HCT116 (cell line): Measurements from ENCODE around the gene ASB3. TPM values are rescaled to one million over a fixed set of nuclear protein-coding genes. Genes with fewer than 3 reads are reported as not detected.

ENCODE experiments used
- ATAC-seq: fragments of 200-7000 bp; cut with Tn5 transposase; 2 replicates; pipeline ENCODE4 v1.9.1; 2020; ENCODE audit warnings: mild to moderate bottlenecking, moderate library complexity
- BruUV-seq: library from RNA; stranded (reverse); fragments of 400-500 nt; replicated peaks from 2 replicates; lab custom pipeline; 2021; lab: Mats Ljungman, UMichigan
- CTCF ChIA-PET: fragments of 300-600 bp; sonication (Branson Sonifier 250); formaldehyde crosslinking; loops from one replicate; lab custom pipeline; 2021; ENCODE audit warnings: antibody characterized with exemption; lab: Charles Lee
- POLR2A ChIA-PET: fragments of 300-600, 350-600 bp; sonication (Branson Sonifier 250); formaldehyde crosslinking; loops from one replicate; lab custom pipeline; 2021; ENCODE audit warnings: antibody characterized with exemption; lab: Charles Lee
- RAD21 ChIA-PET, 2 experiments: fragments of 300-600 bp; sonication (Branson Sonifier 250); formaldehyde crosslinking; loops; one replicate each; lab custom pipeline; 2023; ENCODE audit warnings: low total read pairs in 2 of 2; ENCODE audit not compliant: uncharacterized antibody in 2 of 2, unreplicated experiment in 2 of 2, low non-redundant PET in 1 of 2; lab: Charles Lee
- DNase-seq: peaks from one replicate; pipeline ENCODE4 v3.0.0-alpha.2; 2010; ENCODE audit warnings: low read depth, low spot score
- H2AFZ ChIP-seq: fragments of 200-600 bp; shearing (Covaris generic), sonication (generic); 2 replicates; pipeline ENCODE4 v1.6.1; 2017; ENCODE audit warnings: low read depth, mixed run types, mixed read lengths, antibody characterized with exemption, low read length; ENCODE audit not compliant: poor library complexity, severe bottlenecking
- H3K27ac ChIP-seq: 2 replicates; pipeline ENCODE4 v1.5.1; 2012; ENCODE audit warnings: low read depth, low read length
- H3K27me3 ChIP-seq: fragments of 200-600 bp; sonication (generic); 2 replicates; pipeline ENCODE4 v1.6.1; 2016; ENCODE audit warnings: mixed run types, low read length, mixed read lengths; ENCODE audit not compliant: insufficient read depth
- H3K36me3 ChIP-seq, 2 experiments: fragments of 200-500 bp in 1 of 2; fragments of 200-600 bp in 1 of 2; sonication (Bioruptor generic) in 1 of 2; sonication (generic) in 1 of 2; 2 replicates each; pipeline versions ENCODE4 v1.5.1 to v1.6.1; 2014 to 2016; ENCODE audit warnings: low read length in 2 of 2, inconsistent platforms in 1 of 2, mixed read lengths in 1 of 2, mixed run types in 1 of 2; ENCODE audit not compliant: insufficient read depth in 2 of 2, control insufficient read depth in 1 of 2
- H3K4me1 ChIP-seq, 2 experiments: fragments of 200-600 bp in 1 of 2; sonication (generic) in 1 of 2; 2 replicates each; pipeline versions ENCODE4 v1.5.1 to v1.6.1; 2012 to 2017; ENCODE audit warnings: low read length in 2 of 2, inconsistent platforms in 1 of 2, mild to moderate bottlenecking in 1 of 2, mixed read lengths in 1 of 2, mixed run types in 1 of 2, moderate library complexity in 1 of 2; ENCODE audit not compliant: insufficient read depth in 2 of 2, control insufficient read depth in 1 of 2
- H3K4me2 ChIP-seq: fragments of 200-600 bp; sonication (generic); 2 replicates; pipeline ENCODE4 v1.6.1; 2017; ENCODE audit warnings: mixed run types, low read length, mixed read lengths
- H3K4me3 ChIP-seq, 2 experiments: fragments of 200-600 bp in 1 of 2; sonication (generic) in 1 of 2; replicated peaks in 1 of 2; 2 replicates each; pipeline ENCODE4 v1.5.1; 2011 to 2016; ENCODE audit warnings: low read length in 2 of 2, control low read depth in 1 of 2, low read depth in 1 of 2, mild to moderate bottlenecking in 1 of 2, mixed read lengths in 1 of 2, mixed run types in 1 of 2
- H3K79me2 ChIP-seq: fragments of 200-600 bp; sonication (generic); 2 replicates; pipeline ENCODE4 v1.6.1; 2017; ENCODE audit warnings: mild to moderate bottlenecking, mixed run types, low read length, moderate library complexity, mixed read lengths; ENCODE audit not compliant: insufficient read depth
- H3K9ac ChIP-seq: fragments of 200-600 bp; sonication (generic); 2 replicates; pipeline ENCODE4 v1.6.1; 2016; ENCODE audit warnings: low read length, mixed read lengths
- H3K9me2 ChIP-seq: fragments of 200-600 bp; sonication (generic), shearing (Covaris generic); 2 replicates; pipeline ENCODE4 v1.6.1; 2017; ENCODE audit warnings: mixed run types, mild to moderate bottlenecking, moderate library complexity; ENCODE audit not compliant: insufficient read depth
- H3K9me3 ChIP-seq, 2 experiments: fragments of 200-500 bp in 1 of 2; fragments of 200-600 bp in 1 of 2; sonication (Bioruptor generic) in 1 of 2; sonication (generic) in 1 of 2; 2 replicates each; pipeline ENCODE4 v1.6.1; 2014 to 2017; ENCODE audit warnings: low read length in 2 of 2, mixed read lengths in 2 of 2, inconsistent platforms in 1 of 2, low read depth in 1 of 2, mild to moderate bottlenecking in 1 of 2, mixed run types in 1 of 2, moderate library complexity in 1 of 2; ENCODE audit not compliant: control insufficient read depth in 1 of 2, insufficient read depth in 1 of 2
- H4K20me1 ChIP-seq: fragments of 200-600 bp; sonication (generic), shearing (Covaris generic); 2 replicates; pipeline ENCODE4 v1.6.1; 2017; ENCODE audit warnings: mixed run types, mild to moderate bottlenecking, moderate library complexity; ENCODE audit not compliant: insufficient read depth
- CBX3 ChIP-seq: IDR thresholded peaks from 2 replicates; pipeline ENCODE4 v1.6.1; 2012; ENCODE audit warnings: low read depth
- EZH2phosphoT487 ChIP-seq: fragments of 200-600 bp; IDR thresholded peaks from 2 replicates; pipeline ENCODE4 v1.6.1; 2018; ENCODE audit warnings: antibody characterized with exemption, borderline replicate concordance
- TCF7L2 ChIP-seq: IDR thresholded peaks from 2 replicates; pipeline ENCODE4 v1.7.0; 2011; ENCODE audit warnings: borderline replicate concordance, inconsistent platforms; ENCODE audit not compliant: insufficient read depth, insufficient read length; ENCODE audit errors: extremely low read depth
- YY1 ChIP-seq: IDR thresholded peaks from 2 replicates; pipeline ENCODE4 v1.6.1; 2011; ENCODE audit warnings: low read length, low read depth, moderate library complexity, mild to moderate bottlenecking; ENCODE audit not compliant: insufficient replicate concordance; ENCODE audit errors: extremely low read depth
- intact Hi-C: fragments of 100-400 bp; cut with micrococcal nuclease; formaldehyde crosslinking; loops from 2 replicates; pipeline ENCODE4 v1.10.0; 2022
- total RNA-seq: library from RNA; stranded (reverse); gene quantifications from one replicate; pipeline ENCODE4 v1.2.1, GENCODE V29; 2021; ENCODE audit not compliant: unreplicated experiment
- TF ChIP-seq, protein P1 (sequence below): IDR thresholded peaks from 2 replicates; pipeline ENCODE4 v1.6.1; 2012; ENCODE audit warnings: low read depth
- TF ChIP-seq, protein P2 (sequence below), 3 experiments: fragments of 200-600 bp in 1 of 3; sonication (generic) in 1 of 3; IDR thresholded peaks in 2 of 3; conservative IDR thresholded peaks in 1 of 3; 2 replicates each; pipeline ENCODE4 v1.5.1; 2012 to 2017; ENCODE audit warnings: low read depth in 2 of 3, low read length in 2 of 3, antibody characterized with exemption in 1 of 3, borderline replicate concordance in 1 of 3, control low read depth in 1 of 3, mild to moderate bottlenecking in 1 of 3, mixed read lengths in 1 of 3, mixed run types in 1 of 3, moderate library complexity in 1 of 3; ENCODE audit not compliant: insufficient read depth in 1 of 3
- TF ChIP-seq, protein P3 (sequence below): IDR thresholded peaks from 2 replicates; pipeline ENCODE4 v1.6.1; 2011; ENCODE audit warnings: mild to moderate bottlenecking, low read length, moderate library complexity; ENCODE audit not compliant: insufficient replicate concordance; ENCODE audit errors: extremely low read depth

The ASB3 gene
- total RNA-seq, 1 experiment from 2014 or later: 17.3 TPM

DNA sequence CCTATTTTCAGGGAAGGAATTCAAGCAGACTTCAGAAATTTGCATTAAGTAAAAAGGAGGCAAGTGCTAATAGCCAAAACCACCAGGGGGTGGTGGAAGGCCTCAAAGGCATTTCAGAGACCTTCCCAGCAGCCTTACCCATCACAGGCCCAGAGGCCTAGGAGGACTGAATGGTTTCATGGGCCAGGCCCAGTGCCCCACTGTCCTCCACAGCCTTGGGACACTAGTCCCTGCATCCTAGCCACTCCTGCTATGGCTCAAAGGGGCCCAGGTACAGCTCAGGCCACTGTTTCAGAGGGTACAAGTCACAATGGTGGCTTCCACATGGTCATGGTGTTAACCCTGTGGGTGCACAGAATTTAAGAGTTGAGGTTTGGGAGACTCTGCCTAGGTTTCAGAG lies 77.8 kb downstream of the ASB3 start:
- Histone ChIP-seq H3K9me2 (no peaks in the 10 kb centered on the region), H3K36me3 (peaks cover 0 to 9% of the 10 kb centered on the region in 2 experiments; a peak in 2 of 4 replicates), H3K27me3 (no peaks in the 10 kb centered on the region), H4K20me1 (no peaks in the 10 kb centered on the region), H3K9me3 (peaks cover 5% of the 10 kb centered on the region in 2 experiments; a peak in 1 of 4 replicates), H3K4me1 (no peaks in the 10 kb centered on the region), H3K79me2 (no peaks in the 10 kb centered on the region), H3K27ac (no peak overlapping the region), H3K4me3 (no peak overlapping the region), H3K9ac (no peak overlapping the region), H3K4me2 (no peak overlapping the region), H2AFZ (no peak overlapping the region)
- intact Hi-C loops: no loop called here
- ATAC-seq (no peak), DNase-seq (no peak)
- ChIA-PET RAD21 (no interaction called here), CTCF (no interaction called here), POLR2A (no interaction called here)
- TF ChIP-seq, protein P1, sequence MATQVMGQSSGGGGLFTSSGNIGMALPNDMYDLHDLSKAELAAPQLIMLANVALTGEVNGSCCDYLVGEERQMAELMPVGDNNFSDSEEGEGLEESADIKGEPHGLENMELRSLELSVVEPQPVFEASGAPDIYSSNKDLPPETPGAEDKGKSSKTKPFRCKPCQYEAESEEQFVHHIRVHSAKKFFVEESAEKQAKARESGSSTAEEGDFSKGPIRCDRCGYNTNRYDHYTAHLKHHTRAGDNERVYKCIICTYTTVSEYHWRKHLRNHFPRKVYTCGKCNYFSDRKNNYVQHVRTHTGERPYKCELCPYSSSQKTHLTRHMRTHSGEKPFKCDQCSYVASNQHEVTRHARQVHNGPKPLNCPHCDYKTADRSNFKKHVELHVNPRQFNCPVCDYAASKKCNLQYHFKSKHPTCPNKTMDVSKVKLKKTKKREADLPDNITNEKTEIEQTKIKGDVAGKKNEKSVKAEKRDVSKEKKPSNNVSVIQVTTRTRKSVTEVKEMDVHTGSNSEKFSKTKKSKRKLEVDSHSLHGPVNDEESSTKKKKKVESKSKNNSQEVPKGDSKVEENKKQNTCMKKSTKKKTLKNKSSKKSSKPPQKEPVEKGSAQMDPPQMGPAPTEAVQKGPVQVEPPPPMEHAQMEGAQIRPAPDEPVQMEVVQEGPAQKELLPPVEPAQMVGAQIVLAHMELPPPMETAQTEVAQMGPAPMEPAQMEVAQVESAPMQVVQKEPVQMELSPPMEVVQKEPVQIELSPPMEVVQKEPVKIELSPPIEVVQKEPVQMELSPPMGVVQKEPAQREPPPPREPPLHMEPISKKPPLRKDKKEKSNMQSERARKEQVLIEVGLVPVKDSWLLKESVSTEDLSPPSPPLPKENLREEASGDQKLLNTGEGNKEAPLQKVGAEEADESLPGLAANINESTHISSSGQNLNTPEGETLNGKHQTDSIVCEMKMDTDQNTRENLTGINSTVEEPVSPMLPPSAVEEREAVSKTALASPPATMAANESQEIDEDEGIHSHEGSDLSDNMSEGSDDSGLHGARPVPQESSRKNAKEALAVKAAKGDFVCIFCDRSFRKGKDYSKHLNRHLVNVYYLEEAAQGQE: no peak
- TF ChIP-seq, protein P2, sequence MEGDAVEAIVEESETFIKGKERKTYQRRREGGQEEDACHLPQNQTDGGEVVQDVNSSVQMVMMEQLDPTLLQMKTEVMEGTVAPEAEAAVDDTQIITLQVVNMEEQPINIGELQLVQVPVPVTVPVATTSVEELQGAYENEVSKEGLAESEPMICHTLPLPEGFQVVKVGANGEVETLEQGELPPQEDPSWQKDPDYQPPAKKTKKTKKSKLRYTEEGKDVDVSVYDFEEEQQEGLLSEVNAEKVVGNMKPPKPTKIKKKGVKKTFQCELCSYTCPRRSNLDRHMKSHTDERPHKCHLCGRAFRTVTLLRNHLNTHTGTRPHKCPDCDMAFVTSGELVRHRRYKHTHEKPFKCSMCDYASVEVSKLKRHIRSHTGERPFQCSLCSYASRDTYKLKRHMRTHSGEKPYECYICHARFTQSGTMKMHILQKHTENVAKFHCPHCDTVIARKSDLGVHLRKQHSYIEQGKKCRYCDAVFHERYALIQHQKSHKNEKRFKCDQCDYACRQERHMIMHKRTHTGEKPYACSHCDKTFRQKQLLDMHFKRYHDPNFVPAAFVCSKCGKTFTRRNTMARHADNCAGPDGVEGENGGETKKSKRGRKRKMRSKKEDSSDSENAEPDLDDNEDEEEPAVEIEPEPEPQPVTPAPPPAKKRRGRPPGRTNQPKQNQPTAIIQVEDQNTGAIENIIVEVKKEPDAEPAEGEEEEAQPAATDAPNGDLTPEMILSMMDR (IDR thresholded peaks at IDR 0.05 in 2 of 3, conservative IDR thresholded peaks at IDR 0.05 in 1 of 3; ENCODE audit: borderline replicate concordance in 1 of 3, insufficient read depth in 1 of 3, low read depth in 2 of 3, low read length in 2 of 3): no peak
- BruUV-seq: no TSS peak

DNA sequence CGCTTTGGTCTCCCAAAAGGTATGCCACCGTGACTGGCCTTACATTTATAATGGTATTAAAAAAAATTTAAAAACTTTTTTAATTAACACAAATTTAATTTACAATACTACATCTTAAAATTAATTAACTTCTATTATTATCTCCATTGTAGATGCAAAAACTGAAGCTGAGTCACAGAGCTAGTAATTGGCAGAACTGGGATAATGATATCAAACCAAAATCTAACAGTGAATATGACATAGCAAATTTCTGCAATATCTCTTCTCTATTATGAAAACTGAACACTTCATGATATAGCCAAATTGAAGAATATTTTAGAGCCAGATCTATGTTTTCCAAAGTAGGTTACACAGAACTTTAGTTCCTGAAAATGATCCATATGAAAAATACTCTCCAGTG lies 85.5 kb downstream of the ASB3 start:
- Histone ChIP-seq H3K36me3 (no peaks in the 10 kb centered on the region), H3K4me1 (no peaks in the 10 kb centered on the region), H4K20me1 (no peaks in the 10 kb centered on the region), H3K27me3 (no peaks in the 10 kb centered on the region), H3K9me3 (no peaks in the 10 kb centered on the region), H3K4me3 (no peak overlapping the region), H3K4me2 (no peak overlapping the region), H3K9me2 (no peaks in the 10 kb centered on the region), H3K79me2 (no peaks in the 10 kb centered on the region), H3K9ac (no peak overlapping the region), H3K27ac (no peak overlapping the region), H2AFZ (no peak overlapping the region)
- DNase-seq (no peak), ATAC-seq (no peak)
- ChIA-PET CTCF (no interaction called here), RAD21 (no interaction called here), POLR2A (no interaction called here)
- intact Hi-C loops: no loop called here
- no TSS peak for BruUV-seq
- TF ChIP-seq, protein P2 (IDR thresholded peaks at IDR 0.05 in 2 of 3, conservative IDR thresholded peaks at IDR 0.05 in 1 of 3; ENCODE audit: borderline replicate concordance in 1 of 3, insufficient read depth in 1 of 3, low read depth in 2 of 3, low read length in 2 of 3): no peak
- TF ChIP-seq TCF7L2: no peak
- no peak for TF ChIP-seq CBX3
- TF ChIP-seq YY1: no peak
- no peak for TF ChIP-seq EZH2phosphoT487
- TF ChIP-seq, protein P3, sequence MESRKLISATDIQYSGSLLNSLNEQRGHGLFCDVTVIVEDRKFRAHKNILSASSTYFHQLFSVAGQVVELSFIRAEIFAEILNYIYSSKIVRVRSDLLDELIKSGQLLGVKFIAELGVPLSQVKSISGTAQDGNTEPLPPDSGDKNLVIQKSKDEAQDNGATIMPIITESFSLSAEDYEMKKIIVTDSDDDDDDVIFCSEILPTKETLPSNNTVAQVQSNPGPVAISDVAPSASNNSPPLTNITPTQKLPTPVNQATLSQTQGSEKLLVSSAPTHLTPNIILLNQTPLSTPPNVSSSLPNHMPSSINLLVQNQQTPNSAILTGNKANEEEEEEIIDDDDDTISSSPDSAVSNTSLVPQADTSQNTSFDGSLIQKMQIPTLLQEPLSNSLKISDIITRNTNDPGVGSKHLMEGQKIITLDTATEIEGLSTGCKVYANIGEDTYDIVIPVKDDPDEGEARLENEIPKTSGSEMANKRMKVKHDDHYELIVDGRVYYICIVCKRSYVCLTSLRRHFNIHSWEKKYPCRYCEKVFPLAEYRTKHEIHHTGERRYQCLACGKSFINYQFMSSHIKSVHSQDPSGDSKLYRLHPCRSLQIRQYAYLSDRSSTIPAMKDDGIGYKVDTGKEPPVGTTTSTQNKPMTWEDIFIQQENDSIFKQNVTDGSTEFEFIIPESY: no peak
